Measurements from ENCODE around the gene EHD3.

EHD3 gene

DNA sequence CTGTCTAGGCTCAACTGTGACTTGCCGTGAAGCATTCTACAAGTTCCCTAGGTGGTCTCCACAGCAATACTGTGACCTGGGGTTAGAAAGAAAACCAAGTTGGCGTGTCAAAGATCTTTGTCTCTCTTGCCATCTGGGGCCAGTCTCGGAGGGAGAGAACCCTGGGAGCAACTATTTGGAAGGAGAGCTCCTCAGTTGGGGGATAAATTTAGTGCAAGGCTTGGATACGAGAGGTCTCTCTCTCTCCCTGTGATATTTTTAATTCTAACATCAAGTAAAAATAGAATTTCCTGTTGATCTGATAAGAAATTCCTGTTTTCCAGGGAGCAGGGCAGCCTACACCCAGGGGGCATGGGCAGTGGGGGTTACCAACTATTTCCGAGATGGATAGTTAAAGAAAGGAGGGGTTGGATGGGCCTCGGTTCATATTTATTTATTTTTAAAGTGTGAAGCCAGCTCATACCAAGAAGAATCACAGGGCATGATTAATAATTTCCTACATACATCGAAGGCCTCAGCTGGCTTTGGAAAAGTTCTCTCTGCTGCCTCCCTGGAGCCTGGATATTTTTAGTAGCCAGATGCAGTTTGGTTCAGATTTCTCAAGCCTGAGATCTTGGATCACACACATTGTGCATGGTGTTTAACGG lies 62.8 kb downstream of the EHD3 start:
- DNase-seq, result no peak

DNA sequence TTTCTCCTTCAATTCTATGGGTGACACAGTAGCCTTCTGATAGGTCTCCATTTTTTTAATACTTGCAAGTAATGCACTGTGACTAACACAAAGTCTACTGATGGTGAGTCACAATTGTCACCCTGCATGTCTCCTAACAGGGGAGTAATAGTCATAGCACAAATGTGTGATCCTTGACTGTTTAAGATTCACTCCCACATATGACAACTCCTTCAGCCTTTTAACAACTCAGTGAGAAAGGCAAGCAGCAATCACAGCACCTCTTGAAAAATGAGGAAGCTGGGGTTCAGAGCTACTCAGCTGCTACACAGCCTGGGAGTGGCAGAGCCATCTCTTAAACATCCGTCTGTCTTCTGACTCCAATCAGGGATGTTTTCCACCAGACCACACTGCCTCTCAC lies 63.8 kb downstream of the EHD3 start:
- no peak for DNase-seq

DNA sequence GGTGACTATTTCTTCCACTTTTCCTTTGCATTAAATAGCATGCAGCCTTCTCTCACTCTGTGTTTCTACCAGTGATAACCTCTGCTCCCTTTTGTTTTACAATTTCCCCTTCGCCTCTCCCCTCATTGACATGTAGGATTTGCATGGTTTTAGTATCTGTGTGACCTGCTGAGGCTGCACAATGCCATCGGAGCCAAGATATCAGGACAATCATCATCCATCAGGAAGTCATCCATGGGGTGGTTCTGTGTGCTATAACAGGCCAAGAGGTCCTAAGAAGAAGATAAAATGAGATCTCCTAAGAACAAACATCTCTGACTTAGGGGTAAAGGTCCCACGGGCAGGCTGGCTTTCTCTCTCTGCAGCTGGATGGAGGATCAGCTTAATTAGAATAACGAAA lies 65.6 kb downstream of the EHD3 start:
- no peak for DNase-seq

DNA sequence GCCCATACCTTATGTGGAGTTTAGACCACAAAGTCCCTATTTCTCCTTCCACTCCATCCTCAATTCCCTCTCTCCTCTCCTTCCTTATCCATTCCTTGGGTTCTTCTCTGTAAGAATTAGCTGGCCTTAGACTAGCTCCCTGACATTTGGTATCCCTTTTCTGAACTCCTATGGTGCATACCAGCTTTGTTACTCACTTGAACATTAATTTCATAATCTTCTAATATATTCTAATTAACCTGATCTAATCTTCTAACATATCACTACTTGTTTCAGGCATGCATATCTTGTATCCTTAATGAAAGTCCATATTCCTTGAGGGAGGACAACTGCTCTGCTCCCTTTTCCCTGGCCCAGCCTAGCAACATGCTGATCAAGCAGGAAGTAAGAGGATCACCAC lies 66.4 kb downstream of the EHD3 start:
- DNase-seq, result no peak

DNA sequence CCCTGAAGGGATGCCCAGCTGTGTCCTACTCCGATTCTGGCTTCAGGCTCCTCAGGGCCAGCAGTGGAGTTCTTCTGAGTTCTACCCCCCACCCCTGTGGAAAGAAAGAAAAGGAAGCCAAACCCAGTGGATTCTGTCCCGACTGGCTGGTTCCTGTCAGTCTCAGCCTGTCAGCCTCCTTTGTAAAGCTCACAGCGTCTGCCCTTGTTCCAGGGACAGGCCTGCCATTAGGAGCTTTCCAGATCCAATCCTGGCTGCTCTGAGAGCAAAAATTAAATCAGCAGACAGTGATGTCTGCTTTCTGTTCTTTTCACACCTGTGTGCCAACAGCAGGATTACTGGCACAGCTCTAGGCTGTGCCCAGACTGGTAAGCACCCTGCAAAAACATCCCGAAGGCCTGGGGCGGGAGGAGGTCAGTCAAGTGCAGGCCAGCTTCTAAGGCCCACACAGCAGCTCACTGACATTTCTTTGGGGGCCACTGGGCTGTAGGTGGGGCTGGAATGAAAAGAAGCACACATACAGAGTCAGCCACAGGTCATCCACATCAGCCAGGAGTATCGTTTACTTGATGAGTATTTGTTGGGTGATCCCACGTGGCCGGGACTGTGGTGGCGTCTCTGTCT lies 69.1 kb downstream of the EHD3 start:
- no peak for DNase-seq

DNA sequence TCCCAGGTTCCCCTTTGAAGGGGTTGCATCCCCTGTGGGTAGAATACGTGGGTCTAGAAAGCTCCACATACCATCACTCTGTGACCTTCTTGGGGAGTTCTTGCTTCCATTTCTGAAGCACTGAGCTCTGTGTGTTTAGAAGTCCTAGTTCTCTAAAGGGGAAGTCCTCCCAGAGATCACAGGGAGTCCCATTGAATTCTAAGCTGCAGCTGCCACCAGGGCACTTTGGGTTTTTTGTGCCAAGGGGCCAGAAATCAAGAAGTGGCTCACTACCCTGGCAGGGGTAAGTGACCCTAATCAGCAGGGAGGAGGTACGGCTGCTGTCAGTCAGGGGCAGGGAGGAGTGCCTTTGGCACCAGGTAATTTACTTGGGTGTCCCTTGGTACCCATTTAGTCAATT lies 70.9 kb downstream of the EHD3 start:
- DNase-seq, result no peak

DNA sequence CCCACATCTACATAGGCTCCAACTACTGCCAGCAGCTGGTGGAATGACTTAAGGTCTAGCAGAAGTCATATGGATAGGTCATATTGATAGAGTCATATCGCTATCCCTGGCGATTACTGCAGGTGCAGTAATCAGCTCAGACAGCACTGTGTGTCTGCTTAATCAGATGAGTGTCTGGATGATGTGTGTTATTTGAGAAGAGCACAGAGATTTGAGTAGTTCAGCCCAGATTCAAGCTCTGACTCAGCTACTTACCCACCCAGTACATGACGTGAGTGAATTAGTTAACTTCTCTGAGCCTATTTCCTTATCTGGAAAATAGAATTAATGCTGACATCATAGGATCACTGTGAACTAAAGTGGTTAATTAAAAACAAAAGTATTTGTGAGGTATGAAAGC lies 78.9 kb downstream of the EHD3 start:
- DNase-seq, result no peak

DNA sequence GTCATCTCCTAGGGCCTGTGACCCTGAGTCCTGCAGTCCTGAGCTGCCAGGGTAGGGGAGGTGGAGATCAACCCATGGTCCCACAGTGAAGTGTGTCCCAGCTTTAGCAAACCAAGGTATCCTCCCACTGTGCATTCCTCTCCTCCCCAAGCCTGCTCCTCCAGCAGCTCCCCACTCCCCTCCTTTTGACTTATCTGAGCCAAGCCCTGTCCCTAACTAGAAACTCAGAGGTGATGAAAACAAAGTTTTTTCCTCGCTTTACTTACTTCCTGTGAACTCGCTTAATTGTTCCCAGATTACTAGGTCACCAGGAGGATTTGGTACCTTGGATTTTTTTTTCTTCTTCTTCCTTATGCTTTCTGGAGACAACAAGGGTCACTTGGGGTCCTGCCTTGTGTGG lies 80.8 kb downstream of the EHD3 start:
- no peak for DNase-seq

DNA sequence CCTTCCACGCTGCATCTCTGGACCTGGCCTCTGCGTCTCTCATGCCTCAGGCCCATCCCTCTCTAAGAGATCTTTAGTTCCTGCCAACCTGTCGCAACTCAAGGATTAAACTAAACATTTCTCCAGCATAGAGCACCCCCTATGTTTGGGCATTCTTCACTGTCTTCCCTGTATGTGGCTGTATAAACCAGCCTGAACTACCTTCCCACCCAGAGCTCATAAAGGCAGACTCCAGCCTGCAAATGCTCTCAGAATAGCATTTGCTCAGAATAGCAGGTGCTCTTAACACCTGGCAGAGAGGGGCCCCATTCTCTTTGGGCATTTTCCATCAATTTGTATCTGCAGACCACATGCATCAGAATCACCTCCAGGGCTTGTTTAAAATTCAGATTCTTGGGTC lies 83.4 kb downstream of the EHD3 start:
- no peak for DNase-seq

DNA sequence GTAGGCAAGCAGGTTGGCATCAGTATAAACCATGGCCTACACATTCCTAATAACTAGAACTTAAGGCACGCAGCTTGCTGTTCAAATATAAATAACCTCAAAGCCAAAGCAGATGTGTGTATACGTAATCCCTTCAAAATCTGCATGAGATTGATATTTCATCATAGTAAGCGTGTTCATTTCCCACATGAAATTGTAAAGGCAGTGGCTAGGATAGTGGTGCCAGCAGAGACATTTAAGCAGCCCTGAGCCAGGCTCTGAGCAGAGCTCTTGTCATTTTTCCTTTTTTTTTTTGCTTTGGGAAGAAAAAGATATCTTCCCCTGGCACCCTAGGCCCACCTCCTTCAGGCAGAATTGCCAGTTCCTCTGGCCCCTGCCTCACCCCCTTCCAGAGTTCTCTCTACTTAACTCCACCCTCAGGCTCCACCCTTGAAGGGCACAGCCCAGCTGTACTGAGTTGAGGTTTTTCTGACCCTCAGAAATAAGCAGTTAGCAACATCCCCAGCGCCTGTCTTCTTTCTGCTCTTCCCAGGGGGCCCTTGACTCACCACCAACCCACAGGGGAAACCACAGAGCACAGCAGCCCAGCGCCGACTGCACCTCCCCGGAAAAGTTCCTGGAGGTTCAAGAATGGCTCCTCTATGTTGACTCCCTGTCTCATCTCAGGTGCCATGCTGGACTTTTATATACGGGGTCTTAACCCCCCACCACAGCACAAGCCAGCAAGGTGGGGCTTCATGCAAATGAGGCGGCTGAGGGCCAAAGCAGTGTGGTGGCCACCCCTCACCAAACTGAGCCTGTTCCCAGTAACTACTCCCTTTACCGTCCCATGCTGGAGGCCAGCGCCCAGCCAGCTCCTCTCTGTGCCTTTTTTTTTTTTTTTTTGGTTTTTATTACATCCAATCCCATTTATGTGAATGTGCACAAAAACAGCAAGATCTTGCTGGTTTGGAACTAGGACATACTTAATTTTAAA lies 84.7 kb downstream of the EHD3 start:
- DNase-seq, result peak; percentile 34

All from activated CD8-positive, alpha-beta memory T cell treated with anti-CD3 and anti-CD28 coated beads, Interleukin-2, amount 50 U/mL, for 4 hours (primary cell).